Measurements from ENCODE around the gene GIGYF2. TPM values are rescaled to one million over a fixed set of nuclear protein-coding genes. Genes with fewer than 3 reads are reported as not detected.
A peak's percentile ranks its signal among the peaks of the same experiment; 100 is the strongest.

Gene GIGYF2
- total RNA-seq, 1 donor from 2014 or later: 70.5 TPM

DNA sequence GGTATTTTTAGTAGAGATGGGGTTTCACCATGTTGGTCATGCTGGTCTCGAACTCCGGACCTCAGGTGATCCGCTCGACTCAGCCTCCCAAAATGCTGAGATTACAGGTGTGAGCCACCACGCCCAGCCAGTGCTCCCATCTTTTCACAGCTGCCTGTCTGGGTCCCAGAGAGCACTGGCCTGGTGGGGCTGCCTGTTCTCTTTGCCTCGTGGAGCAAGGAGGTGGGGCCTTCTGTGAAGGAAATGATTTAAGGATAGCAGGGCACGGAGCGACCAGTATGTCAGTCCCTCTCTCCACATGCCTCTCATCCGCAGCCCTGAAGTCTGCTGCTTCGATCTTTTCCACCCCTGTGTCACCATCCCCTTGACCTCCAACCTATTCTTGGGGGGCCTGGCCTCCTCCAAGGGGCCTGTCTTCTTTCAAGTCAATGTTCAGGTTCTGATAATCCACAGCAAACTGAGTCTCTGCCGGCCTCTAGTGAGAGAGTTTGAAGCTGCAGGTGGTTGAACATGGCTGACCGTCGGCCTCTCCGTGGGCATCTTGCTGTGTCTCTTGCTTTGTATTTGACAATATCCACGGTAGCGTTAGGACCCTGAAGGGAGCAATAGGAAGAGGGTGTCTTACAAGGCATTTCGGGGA is 28.2 kb upstream of the GIGYF2 start:
- no peak for DNase-seq
- TF ChIP-seq, protein P1, sequence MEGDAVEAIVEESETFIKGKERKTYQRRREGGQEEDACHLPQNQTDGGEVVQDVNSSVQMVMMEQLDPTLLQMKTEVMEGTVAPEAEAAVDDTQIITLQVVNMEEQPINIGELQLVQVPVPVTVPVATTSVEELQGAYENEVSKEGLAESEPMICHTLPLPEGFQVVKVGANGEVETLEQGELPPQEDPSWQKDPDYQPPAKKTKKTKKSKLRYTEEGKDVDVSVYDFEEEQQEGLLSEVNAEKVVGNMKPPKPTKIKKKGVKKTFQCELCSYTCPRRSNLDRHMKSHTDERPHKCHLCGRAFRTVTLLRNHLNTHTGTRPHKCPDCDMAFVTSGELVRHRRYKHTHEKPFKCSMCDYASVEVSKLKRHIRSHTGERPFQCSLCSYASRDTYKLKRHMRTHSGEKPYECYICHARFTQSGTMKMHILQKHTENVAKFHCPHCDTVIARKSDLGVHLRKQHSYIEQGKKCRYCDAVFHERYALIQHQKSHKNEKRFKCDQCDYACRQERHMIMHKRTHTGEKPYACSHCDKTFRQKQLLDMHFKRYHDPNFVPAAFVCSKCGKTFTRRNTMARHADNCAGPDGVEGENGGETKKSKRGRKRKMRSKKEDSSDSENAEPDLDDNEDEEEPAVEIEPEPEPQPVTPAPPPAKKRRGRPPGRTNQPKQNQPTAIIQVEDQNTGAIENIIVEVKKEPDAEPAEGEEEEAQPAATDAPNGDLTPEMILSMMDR (IDR thresholded peaks at IDR 0.05): peak; percentile 24
- Histone ChIP-seq H3K4me1 (no peaks in the 10 kb centered on the region), H3K9me3 (no peaks in the 10 kb centered on the region), H3K4me3 (no peak overlapping the region), H3K27ac (no peak overlapping the region), H3K36me3 (no peaks in the 10 kb centered on the region), H3K27me3 (no peaks in the 10 kb centered on the region)
- intact Hi-C loops (cut with DNase I): no loop called here
- no peak for ATAC-seq

DNA sequence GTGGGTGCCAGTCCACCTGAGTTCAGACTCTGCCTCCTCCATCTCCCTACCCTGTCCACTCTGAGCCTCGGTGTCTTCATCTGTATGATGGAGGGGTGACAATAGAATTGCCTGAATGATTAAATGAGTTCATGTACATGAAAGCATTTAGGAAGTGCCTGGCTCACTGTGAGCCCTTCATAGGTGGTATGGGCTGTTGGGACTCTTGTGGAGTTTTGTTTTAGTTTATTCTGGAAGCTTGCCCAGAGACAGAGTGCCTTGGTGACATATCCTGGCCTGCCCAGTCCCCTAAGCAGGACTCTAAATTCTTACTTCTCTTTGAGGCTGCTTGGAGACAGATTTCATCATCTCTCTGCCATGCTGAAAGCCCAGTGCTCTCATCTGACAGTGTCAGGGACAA is 24.5 kb upstream of the GIGYF2 start:
- Histone ChIP-seq H3K9me3 (no peaks in the 10 kb centered on the region), H3K36me3 (no peaks in the 10 kb centered on the region), H3K4me1 (no peaks in the 10 kb centered on the region), H3K27ac (no peak overlapping the region), H3K27me3 (no peaks in the 10 kb centered on the region), H3K4me3 (no peak overlapping the region)
- intact Hi-C loops (cut with DNase I): no loop called here
- no peak for DNase-seq
- ATAC-seq: peak; percentile 78
- TF ChIP-seq, protein P1 (IDR thresholded peaks at IDR 0.05): no peak

DNA sequence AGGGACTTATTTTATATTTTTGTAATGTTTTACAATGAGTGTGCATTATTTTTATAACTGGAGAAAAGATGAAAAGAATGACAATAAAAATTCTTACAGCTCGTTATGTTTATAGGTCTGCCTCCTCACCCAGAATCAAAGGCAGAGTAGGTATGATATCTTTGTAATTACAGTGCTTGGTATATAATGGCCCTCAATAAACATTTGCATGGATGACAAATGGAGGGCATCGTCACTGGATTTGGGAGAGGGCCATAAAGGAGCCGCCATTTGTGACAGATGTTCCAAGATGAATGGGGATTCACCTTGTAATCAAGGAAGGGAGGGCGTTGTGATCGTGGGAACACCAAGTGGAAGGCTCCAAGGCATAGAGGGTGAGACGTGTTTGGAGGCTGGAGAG is 22.6 kb upstream of the GIGYF2 start:
- intact Hi-C loops (cut with DNase I): no loop called here

DNA sequence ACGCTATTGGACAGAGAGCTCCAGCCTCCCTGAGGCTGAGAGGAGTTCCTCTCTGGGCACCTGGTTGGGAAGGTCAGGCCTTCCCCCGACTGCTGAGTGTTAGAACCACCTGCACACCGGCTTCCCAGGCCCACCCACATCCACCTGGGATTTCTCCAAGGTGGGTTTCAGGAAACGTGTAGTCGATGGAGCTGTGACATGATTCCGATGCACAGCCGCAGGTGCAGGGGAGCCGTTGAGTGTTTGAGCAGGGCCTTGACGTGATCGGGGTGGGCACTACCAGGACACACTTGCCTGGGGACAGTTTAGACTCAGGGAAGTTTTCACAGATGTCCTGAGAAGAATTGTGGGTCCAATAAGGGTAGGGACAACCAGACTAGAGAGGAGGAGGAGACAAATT is 21.8 kb upstream of the GIGYF2 start:
- H3K9me3 ChIP-seq: no peaks in the 10 kb centered on the region
- peak; percentile 56 for DNase-seq
- H3K4me1 ChIP-seq: no peaks in the 10 kb centered on the region
- no peaks in the 10 kb centered on the region for H3K36me3 ChIP-seq
- no peaks in the 10 kb centered on the region for H3K27me3 ChIP-seq
- no peak overlapping the region for H3K27ac ChIP-seq
- no peak overlapping the region for H3K4me3 ChIP-seq
- intact Hi-C loops (cut with DNase I): no loop called here
- ATAC-seq: no peak
- TF ChIP-seq, protein P1 (IDR thresholded peaks at IDR 0.05): no peak

More for the DNA sequence above, 22.6 kb upstream of the GIGYF2 start:
- H3K9me3 ChIP-seq: no peaks in the 10 kb centered on the region
- H3K27ac ChIP-seq: no peak overlapping the region
- no peak for ATAC-seq
- no peaks in the 10 kb centered on the region for H3K27me3 ChIP-seq
- H3K36me3 ChIP-seq: no peaks in the 10 kb centered on the region
- DNase-seq: no peak
- no peaks in the 10 kb centered on the region for H3K4me1 ChIP-seq
- no peak overlapping the region for H3K4me3 ChIP-seq
- TF ChIP-seq, protein P1 (IDR thresholded peaks at IDR 0.05): no peak

DNA sequence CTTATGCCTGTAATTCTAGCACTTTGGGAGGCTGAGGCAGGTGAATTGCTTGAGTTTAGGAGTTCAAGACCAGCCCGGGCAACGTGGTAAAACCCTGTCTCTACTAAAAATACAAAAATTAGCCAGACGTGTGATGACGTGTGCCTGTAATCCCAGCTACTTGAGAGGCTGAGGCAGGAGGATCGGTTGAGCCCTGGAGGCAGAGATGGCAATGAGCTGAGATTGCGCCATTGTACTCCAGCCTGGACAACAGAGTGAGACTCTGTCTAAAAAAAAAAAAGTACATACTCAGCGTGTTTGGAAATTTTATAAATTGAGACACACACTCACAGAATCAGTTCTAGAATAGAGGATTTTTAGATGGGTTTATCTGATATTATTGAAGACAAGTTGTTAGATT is 17.1 kb upstream of the GIGYF2 start:
- Histone ChIP-seq H3K27me3 (no peaks in the 10 kb centered on the region), H3K4me1 (no peaks in the 10 kb centered on the region), H3K4me3 (no peak overlapping the region), H3K27ac (no peak overlapping the region), H3K9me3 (no peaks in the 10 kb centered on the region), H3K36me3 (no peaks in the 10 kb centered on the region)
- intact Hi-C loops (cut with DNase I): no loop called here
- TF ChIP-seq, protein P1 (IDR thresholded peaks at IDR 0.05): no peak
- ATAC-seq (no peak), DNase-seq (peak; percentile 5)

DNA sequence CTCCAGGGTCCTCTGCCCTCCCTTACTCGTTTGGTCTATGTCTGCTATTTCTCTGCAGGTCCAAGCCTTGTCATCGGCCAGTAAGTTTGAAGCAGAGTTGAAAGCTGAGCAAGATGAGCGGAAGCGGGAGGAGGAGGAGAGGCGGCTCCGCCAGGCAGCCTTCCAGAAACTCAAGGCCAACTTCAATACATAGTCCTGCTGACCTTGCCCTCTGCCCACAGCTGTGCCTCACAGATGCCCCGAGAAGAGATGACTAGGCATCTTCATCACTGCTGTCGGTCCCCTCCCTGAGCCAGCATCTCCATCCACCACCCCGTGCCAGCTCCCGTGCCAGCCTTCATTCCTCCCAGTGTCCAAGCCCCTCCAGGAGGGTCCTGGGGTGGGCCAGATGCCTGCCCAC is 15.6 kb upstream of the GIGYF2 start:
- DNase-seq: peak; percentile 40
- Histone ChIP-seq H3K27me3 (no peaks in the 10 kb centered on the region), H3K4me3 (no peak overlapping the region), H3K36me3 (no peaks in the 10 kb centered on the region), H3K4me1 (no peaks in the 10 kb centered on the region), H3K27ac (no peak overlapping the region), H3K9me3 (no peaks in the 10 kb centered on the region)
- intact Hi-C loops (cut with DNase I): no loop called here
- TF ChIP-seq, protein P1 (IDR thresholded peaks at IDR 0.05): no peak
- ATAC-seq: no peak
